ENCODE data around the gene USP14.

The USP14 gene

DNA sequence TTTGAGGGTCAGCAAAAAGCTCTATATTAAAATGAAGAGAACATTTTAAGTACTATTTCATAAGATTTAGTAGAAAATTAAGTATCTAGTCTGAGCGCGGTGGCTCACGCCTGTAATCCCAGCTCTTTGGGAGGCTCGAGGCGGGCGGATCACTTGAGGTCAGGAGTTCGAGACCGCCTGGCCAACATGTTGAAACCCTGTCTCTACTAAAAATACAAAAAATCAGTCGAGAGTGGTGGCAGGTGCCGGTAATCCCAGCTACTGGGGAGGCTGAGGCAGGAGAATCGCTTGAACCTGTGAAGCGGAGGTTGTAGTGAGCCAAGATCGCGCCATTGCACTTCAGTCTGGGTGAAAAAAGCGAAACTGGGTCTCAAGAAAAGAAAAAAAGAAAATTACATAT, 1.6 kb downstream of the USP14 start:
- DNase-seq (ENCODE audit: low read depth): no peak

- no peak for DNase-seq (ENCODE audit: low read depth)
These were observed 2.6 kb downstream of the USP14 start for GRCh38 chr18:160831-161570.

DNA sequence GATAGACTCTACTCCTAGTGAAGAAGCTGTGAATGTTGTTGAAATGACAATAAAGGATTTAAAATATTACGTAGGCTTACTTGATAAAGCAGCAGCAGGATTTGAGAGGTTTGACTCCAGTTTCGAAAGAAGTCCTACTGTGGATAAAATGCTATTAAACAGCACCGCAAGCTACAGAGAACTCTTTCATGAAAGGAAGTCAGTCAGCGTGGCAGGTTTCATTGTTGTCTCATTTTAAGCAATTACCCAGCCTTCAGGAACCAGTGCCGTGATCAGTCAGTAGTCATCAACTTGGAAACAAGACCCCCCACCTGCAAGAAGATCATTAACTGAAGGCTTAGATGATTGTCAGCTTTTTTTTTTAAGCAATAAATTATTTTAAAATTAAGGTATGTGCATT, 14.0 kb downstream of the USP14 start:
- no peak for DNase-seq (ENCODE audit: low read depth)

GRCh38 chr18:179499-179898, 21.1 kb downstream of the USP14 start:
- DNase-seq (ENCODE audit: low read depth): no peak

GRCh38 chr18:181711-182110, 23.4 kb downstream of the USP14 start:
- no peak for DNase-seq (ENCODE audit: low read depth)

- no peak for DNase-seq (ENCODE audit: low read depth)
These were observed 25.4 kb downstream of the USP14 start for GRCh38 chr18:183769-184168.

DNA sequence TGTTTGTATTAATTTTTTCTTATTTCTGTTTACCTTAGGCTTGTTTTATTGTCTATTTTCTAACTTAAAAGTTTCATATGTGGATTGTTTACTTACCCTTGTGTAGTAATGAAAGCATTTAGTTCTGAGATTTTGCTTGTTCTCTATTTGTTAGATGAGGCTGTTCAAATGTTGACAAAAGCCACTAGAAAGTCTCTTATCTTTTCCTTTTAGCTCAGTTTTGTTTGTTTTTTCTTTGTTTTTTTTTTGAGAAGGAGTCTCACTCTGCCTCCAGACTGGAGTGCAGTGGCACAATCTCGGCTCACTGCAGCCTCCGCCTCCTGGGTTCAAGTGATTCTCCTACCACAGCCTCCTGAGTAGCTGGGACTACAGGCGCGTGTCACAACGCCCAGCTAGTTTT, 30.9 kb downstream of the USP14 start:
- DNase-seq (ENCODE audit: low read depth): no peak

GRCh38 chr18:191725-192124, 33.4 kb downstream of the USP14 start:
- DNase-seq (ENCODE audit: low read depth): no peak

DNA sequence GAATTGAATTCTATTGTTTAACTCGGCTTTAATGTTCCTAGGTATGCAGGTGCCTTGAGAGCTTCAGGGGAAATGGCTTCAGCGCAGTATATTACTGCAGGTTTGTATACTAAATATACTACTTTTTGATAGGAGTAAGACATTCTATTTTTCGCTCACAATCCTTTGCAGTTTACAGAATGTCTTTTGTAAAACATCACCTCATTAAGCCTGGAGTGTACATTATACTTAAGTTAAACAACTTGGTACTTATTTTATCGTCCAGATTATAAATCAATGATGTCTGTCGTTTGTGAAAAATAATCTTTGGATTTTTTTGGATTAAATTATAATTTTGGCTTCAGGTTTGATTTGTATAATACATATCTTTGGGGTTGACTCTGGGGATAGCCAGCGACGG, 34.4 kb downstream of the USP14 start:
- no peak for DNase-seq (ENCODE audit: low read depth)

GRCh38 chr18:195651-196050, 37.3 kb downstream of the USP14 start:
- DNase-seq (ENCODE audit: low read depth): no peak

GRCh38 chr18:199214-199613, 40.9 kb downstream of the USP14 start:
- no peak for DNase-seq (ENCODE audit: low read depth)

DNA sequence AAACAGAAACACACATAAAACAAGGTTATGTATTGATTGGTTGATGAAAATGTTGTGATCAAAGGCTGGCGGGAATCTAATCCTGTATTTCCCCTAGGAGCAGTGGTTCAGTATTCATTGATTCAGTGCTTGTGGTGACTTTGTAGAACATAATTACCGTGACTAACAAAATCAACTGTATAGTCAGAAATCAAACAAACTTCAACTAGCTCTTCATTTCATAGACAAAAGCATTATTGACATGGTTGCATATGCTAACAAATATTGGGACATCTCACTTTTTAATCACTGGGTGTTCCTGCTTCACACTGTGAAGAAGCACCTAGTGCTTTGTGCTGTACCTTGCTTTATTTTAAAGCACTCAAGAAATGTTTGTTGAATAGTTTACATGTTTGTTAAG, 41.4 kb downstream of the USP14 start:
- DNase-seq (ENCODE audit: low read depth): no peak

DNA sequence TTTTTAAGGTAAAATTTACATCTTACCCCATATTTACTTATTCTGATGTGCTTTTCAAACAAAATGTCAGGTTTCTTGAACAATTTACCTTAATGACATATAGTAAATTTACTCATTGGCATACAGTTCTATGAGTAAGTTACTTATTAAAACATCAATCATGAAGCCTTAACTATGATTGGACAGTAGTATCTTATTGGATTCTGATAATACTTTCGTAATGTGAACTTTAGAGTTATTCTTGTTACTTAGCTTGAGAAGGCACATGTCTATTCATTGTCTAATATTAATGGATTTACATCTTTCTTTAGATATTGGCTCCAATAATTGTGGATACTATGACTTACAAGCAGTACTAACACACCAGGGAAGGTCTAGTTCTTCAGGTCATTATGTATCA, 51.7 kb downstream of the USP14 start:
- DNase-seq (ENCODE audit: low read depth): no peak

DNA sequence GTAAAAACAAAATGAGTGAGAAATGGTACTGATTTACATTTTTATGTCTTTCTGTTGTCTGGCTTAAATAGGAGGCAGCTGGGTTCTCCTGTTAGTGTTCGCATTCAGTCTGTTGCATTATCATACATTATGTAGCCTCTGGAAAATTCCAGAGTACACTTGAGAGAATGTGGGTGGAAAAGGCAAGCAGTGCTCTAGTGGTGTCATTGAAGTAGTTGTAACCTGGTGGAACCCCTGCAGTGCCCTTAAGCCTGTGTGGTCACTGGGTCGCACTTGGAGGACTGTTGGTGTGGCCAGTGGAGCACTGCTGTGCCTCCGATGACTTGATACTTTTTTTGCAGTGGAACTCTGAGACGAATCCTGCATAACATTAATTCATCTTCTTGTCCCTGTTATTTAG, 52.4 kb downstream of the USP14 start:
- no peak for DNase-seq (ENCODE audit: low read depth)

GRCh38 chr18:211582-211981, 53.2 kb downstream of the USP14 start:
- no peak for DNase-seq (ENCODE audit: low read depth)

DNA sequence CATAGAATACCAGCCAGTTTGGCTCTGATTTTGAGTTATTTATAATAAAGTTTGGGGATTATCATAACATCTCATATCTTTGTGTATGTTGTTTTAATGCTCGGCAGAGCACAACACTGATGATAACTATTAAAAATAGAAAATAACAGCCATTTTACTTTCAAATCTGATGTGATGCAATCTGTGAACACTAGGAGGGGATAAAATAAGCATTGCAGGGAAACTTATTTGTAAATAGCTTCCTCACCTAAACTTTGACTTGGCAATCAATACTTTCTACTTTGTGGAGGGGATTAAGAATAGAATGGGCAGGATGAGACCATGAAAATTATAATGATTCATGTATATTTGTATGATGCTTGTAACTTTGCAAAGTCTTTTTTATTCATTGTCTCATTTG, 54.4 kb downstream of the USP14 start:
- DNase-seq (ENCODE audit: low read depth): no peak

- no peak for DNase-seq (ENCODE audit: low read depth)
These were observed 55.1 kb downstream of the USP14 start for GRCh38 chr18:213505-213904.

- DNase-seq (ENCODE audit: low read depth): no peak
These were observed 55.6 kb downstream of the USP14 start for GRCh38 chr18:213966-214365.

DNA sequence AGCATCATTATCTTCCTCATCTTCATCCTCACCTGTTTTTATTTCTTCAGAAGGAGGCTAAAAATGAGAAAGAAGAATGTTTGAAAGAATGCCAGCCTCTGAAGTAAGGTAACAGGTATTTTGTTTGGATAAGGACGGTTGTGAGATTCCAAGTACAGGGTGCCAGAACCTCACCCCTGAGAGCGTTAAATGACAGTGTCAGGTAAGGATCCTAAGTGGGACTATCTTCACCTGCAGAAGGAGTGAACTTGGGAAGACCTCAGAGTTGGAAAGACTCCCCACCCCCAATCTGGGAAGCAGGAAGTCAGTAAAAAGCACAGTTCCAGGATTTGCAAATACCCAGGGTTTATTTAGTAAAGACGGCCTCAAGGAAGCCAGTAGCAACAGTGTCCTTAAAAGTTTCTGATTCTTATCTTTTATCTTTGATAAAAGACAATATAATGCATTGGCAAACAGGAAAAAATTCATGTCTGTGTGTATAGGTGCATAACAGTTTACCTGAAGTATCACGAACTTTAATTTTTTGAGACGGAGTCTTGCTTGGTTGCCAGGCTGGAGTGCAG, 57.2 kb downstream of the USP14 start:
- DNase-seq (ENCODE audit: low read depth): no peak

DNA sequence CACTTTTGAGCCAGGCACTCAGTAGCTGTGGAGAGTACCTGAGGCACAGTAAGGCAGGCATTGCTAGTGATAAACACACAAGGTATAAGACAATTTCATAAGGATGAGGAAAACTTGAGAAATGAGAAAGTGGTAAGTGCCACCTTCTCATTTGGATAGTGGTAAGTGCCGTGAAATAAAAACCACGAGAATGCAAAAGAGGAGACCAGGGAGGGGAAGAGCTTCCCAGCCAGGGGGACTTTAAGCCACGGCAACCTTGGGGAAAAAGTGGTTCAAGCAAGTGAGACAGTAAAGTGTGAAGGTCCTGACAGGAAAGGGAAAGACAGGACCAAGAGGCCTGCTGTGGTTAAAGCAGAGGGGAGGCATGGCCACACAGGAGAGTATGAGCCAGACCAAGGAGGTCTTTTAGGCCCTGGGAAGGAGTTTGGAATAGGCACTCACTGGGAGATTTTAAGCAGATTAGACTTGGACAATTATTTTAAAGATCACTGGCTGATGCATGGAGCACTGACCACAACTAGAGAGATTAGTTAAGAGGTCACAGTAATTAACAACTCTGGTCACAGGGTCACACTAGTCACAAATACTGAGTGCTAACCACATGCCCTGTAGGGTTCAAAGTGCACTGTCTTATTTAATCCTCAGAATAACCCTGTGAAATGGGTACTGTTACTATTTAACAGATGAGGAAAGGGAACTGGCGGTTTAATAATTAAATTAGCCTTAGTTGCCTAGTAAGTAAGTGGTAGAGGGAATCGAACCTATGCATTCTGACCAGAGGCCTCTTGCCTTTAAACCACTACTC, 59.4 kb downstream of the USP14 start:
- DNase-seq (ENCODE audit: low read depth): no peak

DNA sequence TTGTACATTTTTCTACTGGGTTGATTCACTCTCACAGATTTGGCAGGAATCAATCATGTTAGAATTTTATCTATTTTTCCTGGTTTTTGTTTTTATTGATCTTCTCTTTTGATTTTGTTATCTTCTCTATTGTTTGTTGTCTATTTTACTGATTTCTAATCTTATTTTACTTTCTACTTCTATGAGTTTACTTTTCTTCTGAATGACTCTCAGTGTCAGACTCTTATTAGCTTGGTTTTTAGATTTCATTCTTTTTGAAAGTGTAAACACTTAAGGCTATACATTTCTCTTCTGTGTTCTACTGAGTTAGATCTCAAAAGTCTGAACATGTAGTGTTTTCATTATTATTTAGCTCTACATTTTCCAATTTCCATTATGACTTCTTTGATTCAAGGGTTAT, 62.4 kb downstream of the USP14 start:
- no peak for DNase-seq (ENCODE audit: low read depth)

DNA sequence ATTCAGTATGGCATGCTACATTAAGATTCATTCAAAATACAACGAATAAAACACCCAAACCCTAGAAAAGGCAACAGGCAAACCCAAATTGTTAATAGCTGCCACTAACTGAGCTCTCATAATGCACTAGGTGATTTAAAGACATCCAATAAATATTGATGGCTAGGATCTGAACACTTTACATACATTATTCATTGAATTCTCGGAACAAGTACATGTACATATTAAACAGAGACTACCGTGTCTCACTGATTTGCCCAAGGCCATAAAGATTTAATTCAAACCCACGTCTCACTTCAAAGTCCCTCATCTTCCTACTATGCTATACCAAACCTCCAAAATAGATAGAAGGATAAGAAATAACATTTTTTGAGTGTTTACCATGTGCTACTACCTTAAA, 67.4 kb downstream of the USP14 start:
- no peak for DNase-seq (ENCODE audit: low read depth)

- DNase-seq (ENCODE audit: low read depth): no peak
These were observed 69.0 kb downstream of the USP14 start for GRCh38 chr18:227374-227773.
